Aorta (tissue), 5 donors: ENCODE data around the gene RSBN1L. TPM values are rescaled to one million over a fixed set of nuclear protein-coding genes. Genes with fewer than 3 reads are reported as not detected.
"Not testable (repeated sequence)": the region's sequence is repeated elsewhere in the genome, so short reads cannot be mapped to it uniquely, and the experiment has no call there.

Experiments used
- ATAC-seq: fragments of 200-7000 bp; cut with Tn5 transposase; one replicate; pipeline ENCODE4 v1.9.1; 2022; ENCODE audit warnings: moderate library complexity; ENCODE audit not compliant: low FRiP score
- DNase-seq, 2 donors: peaks; one replicate each; pipeline ENCODE4 v3.0.0-alpha.2; 2020
- H3K27ac ChIP-seq, 2 donors: one replicate each; pipeline ENCODE4 v1.5.1; 2013; ENCODE audit warnings: low read length in 2 of 2, mild to moderate bottlenecking in 2 of 2, moderate library complexity in 2 of 2, control low read depth in 1 of 2, inconsistent platforms in 1 of 2, low read depth in 1 of 2
- H3K27me3 ChIP-seq, 2 donors: one replicate each; pipeline ENCODE4 v1.6.1; 2013; ENCODE audit warnings: control low read depth in 1 of 2, low read length in 1 of 2, mild to moderate bottlenecking in 1 of 2, moderate library complexity in 1 of 2; ENCODE audit not compliant: insufficient read depth in 2 of 2, control insufficient read depth in 1 of 2
- H3K36me3 ChIP-seq, 2 donors: one replicate each; pipeline ENCODE4 v1.6.1; 2013; ENCODE audit warnings: control low read depth in 1 of 2, low read length in 1 of 2, mild to moderate bottlenecking in 1 of 2; ENCODE audit not compliant: insufficient read depth in 2 of 2, control insufficient read depth in 1 of 2
- H3K4me1 ChIP-seq, 2 donors: one replicate each; pipeline ENCODE4 v1.6.1; 2013; ENCODE audit warnings: low read length in 2 of 2, control low read depth in 1 of 2, mild to moderate bottlenecking in 1 of 2, moderate library complexity in 1 of 2; ENCODE audit not compliant: insufficient read depth in 2 of 2, control insufficient read depth in 1 of 2
- H3K4me3 ChIP-seq, 2 donors: one replicate each; pipeline ENCODE4 v1.5.1; 2013; ENCODE audit warnings: low read length in 2 of 2, control low read depth in 1 of 2, mild to moderate bottlenecking in 1 of 2
- H3K9me3 ChIP-seq: one replicate; pipeline ENCODE4 v1.6.1; 2013; ENCODE audit warnings: mild to moderate bottlenecking, low read length; ENCODE audit not compliant: control insufficient read depth
- WGBS, 2 donors: extraction: QIAGEN DNeasy Blood & Tissue Kit; methylation state at CpG; one replicate each; pipeline ENCODE4 v1.1.7; 2013; 5-methylcytosine and 5-hydroxymethylcytosine counted together
- intact Hi-C, 2 donors: fragments of 100-400 bp; cut with DNase I; formaldehyde crosslinking; loops; one replicate each; pipeline versions ENCODE4 v1.14.2 to v1.15.0; 2022
- polyA plus RNA-seq, 2 donors: library from polyadenylated mRNA; stranded (reverse); fragments of 200-250 nt; gene quantifications; one replicate each; pipeline ENCODE4 v1.2.3, GENCODE V29; 2013
- total RNA-seq, 2 donors: library from RNA; stranded (reverse); fragmentation: NEBNext Ultra II Directional; extraction: Animal tissue kit (Norgen Biotek cat#: 25700); gene quantifications; one replicate each; pipeline ENCODE4 v1.2.1, GENCODE V29; 2021
- donor health status: healthy with polysubstance abuse.
- donor health status: Bipolar disorder and iron deficiency.
- donor health status: DM: no; HTN: no; CAD: no.
- donor health status: DM: no; HTN: no; CAD: no.
- donor health status: DM: yes; HTN: yes; CAD: no.

The RSBN1L gene
- total and polyA plus RNA-seq, 4 donors, result 3.0 to 25.4 (median 16.1) TPM

DNA sequence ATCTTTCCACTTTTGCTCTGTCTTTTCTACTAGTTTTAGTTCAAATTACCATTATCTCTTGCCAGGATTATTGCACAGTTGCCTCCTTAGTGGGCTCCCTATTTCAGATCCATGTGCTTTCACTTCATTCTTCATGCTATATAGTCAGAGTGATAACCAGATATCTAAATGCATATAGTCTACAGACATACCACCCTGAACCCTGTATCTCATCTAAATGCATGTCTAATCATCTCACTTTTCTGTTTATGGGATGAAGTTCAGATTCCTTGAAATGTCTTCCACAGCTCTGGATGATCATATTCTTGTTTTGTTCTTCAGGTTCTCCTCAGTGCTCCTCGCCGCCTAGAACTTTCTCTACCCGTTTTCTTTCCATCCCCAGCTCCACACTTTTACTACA lies 13.8 kb downstream of the RSBN1L start:
- intact Hi-C loops, result no loop called here
- Histone ChIP-seq H3K4me3 (no peak overlapping the region), H3K4me1 (no peaks in the 10 kb centered on the region), H3K27ac (no peak overlapping the region), H3K36me3 (no peaks in the 10 kb centered on the region), H3K9me3 (no peaks in the 10 kb centered on the region), H3K27me3 (no peaks in the 10 kb centered on the region)
- DNase-seq (no peak), ATAC-seq (no peak)
- 94 to 95% methylated on average over 3 of the region's 3 CpGs for WGBS, 2 donors

- Histone ChIP-seq H3K4me3 (no peak overlapping the region), H3K27me3 (no peaks in the 10 kb centered on the region), H3K36me3 (no peaks in the 10 kb centered on the region), H3K9me3 (no peaks in the 10 kb centered on the region), H3K4me1 (no peaks in the 10 kb centered on the region), H3K27ac (no peak overlapping the region)
- no peak for DNase-seq
- no peak for ATAC-seq
- WGBS, 2 donors, result 78 to 79% methylated on average over 3 of the region's 3 CpGs
- intact Hi-C loops, result no loop called here
These were observed 14.6 kb downstream of the RSBN1L start for GRCh38 chr7:77710861-77711260.

GRCh38 chr7:77714195-77714594 lies 17.9 kb downstream of the RSBN1L start:
- peaks cover 0 to 4% of the 10 kb centered on the region in 2 donors for H3K4me1 ChIP-seq

DNA sequence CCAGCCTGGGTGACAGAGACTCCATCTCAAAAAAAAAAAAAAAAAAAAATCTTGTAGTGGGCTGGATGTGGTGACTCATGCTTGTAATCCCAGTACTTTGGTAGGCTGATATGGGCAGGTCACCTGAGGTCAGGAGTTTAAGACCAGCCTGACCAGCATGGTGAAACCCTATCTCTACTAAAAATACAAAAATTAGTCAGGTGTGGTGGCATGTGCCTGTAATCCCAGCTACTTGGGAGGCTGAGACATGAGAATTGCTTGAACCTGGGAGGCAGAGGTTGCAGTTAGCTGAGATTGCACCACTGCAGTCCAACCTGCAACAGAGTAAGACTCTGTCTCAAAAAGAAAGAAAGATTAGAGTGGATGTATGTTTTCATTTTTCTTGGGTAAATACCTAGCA lies 18.7 kb downstream of the RSBN1L start:
- H3K4me1 ChIP-seq, H3K9me3 ChIP-seq, DNase-seq, H3K4me3 ChIP-seq, ATAC-seq, H3K27ac ChIP-seq, H3K36me3 ChIP-seq, H3K27me3 ChIP-seq: not testable (repeated sequence)
- intact Hi-C loops, result loop anchor here in 1 of 2 donors (5.0 kb wide), 1 partner anchor 37 kb away; no protein-coding TSS in a partner anchor

More at GRCh38 chr7:77714195-77714594, 17.9 kb downstream of the RSBN1L start:
- Histone ChIP-seq H3K9me3 (no peaks in the 10 kb centered on the region), H3K4me3 (no peak overlapping the region), H3K27ac (no peak overlapping the region), H3K36me3 (no peaks in the 10 kb centered on the region), H3K27me3 (no peaks in the 10 kb centered on the region)
- WGBS, 2 donors, result 74 to 82% methylated on average over 2 of the region's 2 CpGs
- DNase-seq (no peak), ATAC-seq (no peak)
- intact Hi-C loops, result no loop called here

- H3K9me3 ChIP-seq, result no peaks in the 10 kb centered on the region
- no peaks in the 10 kb centered on the region for H3K36me3 ChIP-seq
- ATAC-seq (no peak), DNase-seq (no peak)
- H3K27ac ChIP-seq, result no peak overlapping the region
- H3K4me3 ChIP-seq, result no peak overlapping the region
- peaks cover 2 to 4% of the 10 kb centered on the region in 2 donors for H3K4me1 ChIP-seq
- H3K27me3 ChIP-seq, result no peaks in the 10 kb centered on the region
- intact Hi-C loops, result loop anchor here in 1 of 2 donors (5.0 kb wide), 1 partner anchor 35 kb away; no protein-coding TSS in a partner anchor
- 96 to 98% methylated on average over 3 of the region's 3 CpGs for WGBS, 2 donors
These were observed 20.5 kb downstream of the RSBN1L start for GRCh38 chr7:77716804-77717203.

GRCh38 chr7:77717566-77717965 lies 21.3 kb downstream of the RSBN1L start:
- H3K4me1 ChIP-seq, result not testable (repeated sequence)

GRCh38 chr7:77727527-77727926 lies 31.3 kb downstream of the RSBN1L start:
- no peak overlapping the region for H3K27ac ChIP-seq
- no peaks in the 10 kb centered on the region for H3K27me3 ChIP-seq
- intact Hi-C loops, result no loop called here
- H3K4me1 ChIP-seq, result peaks cover 2 to 10% of the 10 kb centered on the region in 2 donors
- H3K36me3 ChIP-seq, result no peaks in the 10 kb centered on the region
- DNase-seq, result no peak
- no peak for ATAC-seq
- no peaks in the 10 kb centered on the region for H3K9me3 ChIP-seq
- H3K4me3 ChIP-seq, result no peak overlapping the region
- WGBS, 2 donors, result 91 to 93% methylated on average over 3 of the region's 3 CpGs

More at GRCh38 chr7:77717566-77717965, 21.3 kb downstream of the RSBN1L start:
- H3K36me3 ChIP-seq, H3K27ac ChIP-seq, H3K4me3 ChIP-seq, ATAC-seq, H3K27me3 ChIP-seq, DNase-seq, H3K9me3 ChIP-seq: not testable (repeated sequence)
- intact Hi-C loops, result loop anchor here in 1 of 2 donors (5.0 kb wide), 1 partner anchor 35 kb away; no protein-coding TSS in a partner anchor
- WGBS, 2 donors, result 95 to 97% methylated on average over 5 of the region's 5 CpGs

DNA sequence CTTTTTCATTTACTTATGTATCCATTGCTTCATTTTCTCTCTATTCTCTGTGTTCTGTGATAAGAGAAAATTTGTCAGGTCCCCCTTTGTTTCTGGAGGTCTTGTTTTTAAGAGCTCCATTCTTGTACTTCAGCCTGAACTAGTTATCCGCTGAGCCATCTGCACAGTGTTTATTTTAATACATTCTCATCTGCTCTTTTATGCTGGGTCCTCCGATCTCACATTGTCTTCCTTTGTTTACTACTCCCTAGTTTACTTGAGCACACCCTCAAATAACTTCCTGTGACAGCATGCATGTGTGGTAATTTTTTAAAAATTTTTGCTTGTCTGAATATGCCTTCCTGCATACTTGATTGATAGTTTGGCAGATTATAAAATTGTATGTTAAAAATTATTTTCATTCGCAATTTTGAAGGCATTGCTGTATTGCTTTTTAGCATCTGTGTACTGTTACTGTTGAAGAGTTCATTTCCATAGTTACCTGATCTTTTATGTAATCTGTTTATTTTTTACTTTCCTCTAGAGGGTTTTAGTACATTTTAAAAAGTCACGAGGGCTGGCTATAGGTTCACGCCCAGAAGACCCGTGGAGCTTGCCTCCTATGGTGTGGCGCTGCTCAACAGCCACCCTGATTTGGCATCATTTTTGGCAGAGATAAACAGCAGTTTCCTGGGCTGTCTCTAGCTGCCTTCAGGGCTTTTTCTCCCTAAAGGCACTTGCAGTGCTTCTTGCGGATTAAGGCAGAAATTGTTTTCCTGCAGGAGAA lies 31.9 kb downstream of the RSBN1L start:
- WGBS, 2 donors, result 26 to 34% methylated on average over 8 of the region's 8 CpGs
- intact Hi-C loops, result no loop called here
- ATAC-seq (no peak), DNase-seq (no peak)
- Histone ChIP-seq H3K27ac (no peak overlapping the region), H3K4me3 (no peak overlapping the region), H3K36me3 (no peaks in the 10 kb centered on the region), H3K9me3 (no peaks in the 10 kb centered on the region), H3K4me1 (peaks cover 2 to 10% of the 10 kb centered on the region in 2 donors), H3K27me3 (no peaks in the 10 kb centered on the region)
